Chondrocyte (in vitro differentiated cells): Measurements from ENCODE around the gene BMF. TPM values are rescaled to one million over a fixed set of nuclear protein-coding genes. Genes with fewer than 3 reads are reported as not detected.
"Not testable (repeated sequence)": the region's sequence is repeated elsewhere in the genome, so short reads cannot be mapped to it uniquely, and the experiment has no call there.

Source experiments
- DNase-seq: peaks from one replicate; pipeline ENCODE4 v3.0.0; 2021; ENCODE audit warnings: mixed read lengths, low spot score
- H3K27ac Mint-ChIP-seq: one replicate; pipeline ENCODE4 v1.8.0; 2021; ENCODE audit warnings: mild to moderate bottlenecking, moderate library complexity, mixed read lengths; ENCODE audit not compliant: unreplicated experiment
- H3K27me3 Mint-ChIP-seq: 2 replicates; pipeline ENCODE4 v1.8.0; 2021; ENCODE audit warnings: low read depth, mixed read lengths
- H3K36me3 Mint-ChIP-seq: 2 replicates; pipeline ENCODE4 v1.8.0; 2021; ENCODE audit warnings: low read depth, mixed read lengths
- H3K4me1 Mint-ChIP-seq: 2 replicates; pipeline ENCODE4 v1.8.0; 2021; ENCODE audit warnings: low read depth, mild to moderate bottlenecking, mixed read lengths
- H3K4me3 Mint-ChIP-seq: one replicate; pipeline ENCODE4 v1.8.0; 2021; ENCODE audit warnings: mild to moderate bottlenecking, moderate library complexity, mixed read lengths; ENCODE audit not compliant: unreplicated experiment
- H3K9me3 Mint-ChIP-seq: 2 replicates; pipeline ENCODE4 v1.8.0; 2021; ENCODE audit warnings: low read depth, mixed read lengths
- CTCF ChIP-seq: fragments of 200-600 bp; sonication (generic); IDR thresholded peaks from 2 replicates; pipeline ENCODE4 v1.5.0; 2021; ENCODE audit warnings: antibody characterized with exemption, mild to moderate bottlenecking, moderate library complexity
- total RNA-seq: library from RNA; stranded (reverse); gene quantifications from 3 replicates; pipeline ENCODE4 v1.2.1, GENCODE V29; 2021

The BMF gene
- total RNA-seq, 1 donor from 2014 or later: 17.9 TPM

GRCh38 chr15:40079456-40079855 is 29.2 kb downstream of the BMF start:
- TF ChIP-seq CTCF: no peak
- Mint-ChIP-seq H3K27me3 (no peaks in the 10 kb centered on the region), H3K27ac (no peak overlapping the region), H3K9me3 (no peaks in the 10 kb centered on the region), H3K4me3 (no peak overlapping the region), H3K4me1 (peaks cover 45% of the 10 kb centered on the region), H3K36me3 (no peaks in the 10 kb centered on the region)
- no peak for DNase-seq

GRCh38 chr15:40075298-40076044 is 33.2 kb downstream of the BMF start:
- DNase-seq: no peak
- H3K4me1 Mint-ChIP-seq: peaks cover 16% of the 10 kb centered on the region
- no peak for TF ChIP-seq CTCF
- H3K4me3 Mint-ChIP-seq: no peak overlapping the region
- H3K9me3 Mint-ChIP-seq: no peaks in the 10 kb centered on the region
- no peak overlapping the region for H3K27ac Mint-ChIP-seq
- no peaks in the 10 kb centered on the region for H3K27me3 Mint-ChIP-seq
- no peaks in the 10 kb centered on the region for H3K36me3 Mint-ChIP-seq

GRCh38 chr15:40074656-40075055 is 34.0 kb downstream of the BMF start:
- not testable (repeated sequence) for H3K9me3 Mint-ChIP-seq, H3K27me3 Mint-ChIP-seq, H3K4me3 Mint-ChIP-seq, H3K36me3 Mint-ChIP-seq, H3K27ac Mint-ChIP-seq, DNase-seq
- peaks cover 15% of the 10 kb centered on the region for H3K4me1 Mint-ChIP-seq

- H3K4me1 Mint-ChIP-seq: peaks cover 18% of the 10 kb centered on the region
- H3K36me3 Mint-ChIP-seq, H3K27ac Mint-ChIP-seq, H3K9me3 Mint-ChIP-seq, H3K27me3 Mint-ChIP-seq, H3K4me3 Mint-ChIP-seq: not testable (repeated sequence)
- peak; percentile 28 for DNase-seq
These were observed 34.8 kb downstream of the BMF start for GRCh38 chr15:40073716-40074490.

GRCh38 chr15:40072216-40072990 is 36.3 kb downstream of the BMF start:
- H3K27ac Mint-ChIP-seq: no peak overlapping the region
- H3K27me3 Mint-ChIP-seq: no peaks in the 10 kb centered on the region
- H3K36me3 Mint-ChIP-seq: no peaks in the 10 kb centered on the region
- no peaks in the 10 kb centered on the region for H3K9me3 Mint-ChIP-seq
- no peak for TF ChIP-seq CTCF
- no peak overlapping the region for H3K4me3 Mint-ChIP-seq
- peaks cover 24% of the 10 kb centered on the region for H3K4me1 Mint-ChIP-seq
- DNase-seq: peak; percentile 88

GRCh38 chr15:40070608-40071218 is 38.0 kb downstream of the BMF start:
- Mint-ChIP-seq H3K4me1 (peaks cover 33% of the 10 kb centered on the region), H3K27me3 (no peaks in the 10 kb centered on the region), H3K36me3 (no peaks in the 10 kb centered on the region), H3K9me3 (no peaks in the 10 kb centered on the region), H3K4me3 (no peak overlapping the region), H3K27ac (no peak overlapping the region)
- TF ChIP-seq CTCF: no peak
- DNase-seq: peak; percentile 44
